GM23338 (cell line): ENCODE data around the gene CAPNS1. TPM values are rescaled to one million over a fixed set of nuclear protein-coding genes. Genes with fewer than 3 reads are reported as not detected.

Experiments
- ATAC-seq: fragments of 200-7000 bp; cut with Tn5 transposase; 3 replicates; pipeline ENCODE4 v1.9.1; 2020
- DNase-seq: peaks from one replicate; pipeline ENCODE4 v3.0.0-alpha.2; 2015; ENCODE audit warnings: low spot score
- H2AFZ ChIP-seq: fragments of 200-600 bp; sonication (generic); 2 replicates; pipeline ENCODE4 v1.8.0; 2016; ENCODE audit warnings: antibody characterized with exemption, mild to moderate bottlenecking, moderate library complexity
- H3F3A ChIP-seq: fragments of 200-600 bp; sonication (generic); replicated peaks from 2 replicates; pipeline ENCODE4 v1.8.0; 2017; ENCODE audit warnings: antibody characterized with exemption, mixed run types, low read depth
- H3K27ac ChIP-seq: fragments of 200-600 bp; sonication (generic); 2 replicates; pipeline ENCODE4 v1.6.1; 2016; ENCODE audit warnings: low read depth
- H3K27me3 ChIP-seq: fragments of 200-600 bp; sonication (generic); 2 replicates; pipeline ENCODE4 v1.8.0; 2016; ENCODE audit warnings: mild to moderate bottlenecking, mixed run types, moderate library complexity; ENCODE audit not compliant: insufficient read depth
- H3K36me3 ChIP-seq: fragments of 200-600 bp; sonication (generic); 2 replicates; pipeline ENCODE4 v1.8.0; 2016; ENCODE audit warnings: mild to moderate bottlenecking; ENCODE audit not compliant: insufficient read depth
- H3K4me1 ChIP-seq: fragments of 200-600 bp; sonication (generic); 2 replicates; pipeline ENCODE4 v1.8.0; 2016; ENCODE audit warnings: mild to moderate bottlenecking, moderate library complexity; ENCODE audit not compliant: insufficient read depth
- H3K4me2 ChIP-seq: fragments of 200-600 bp; sonication (generic); 2 replicates; pipeline ENCODE4 v1.7.1; 2017; ENCODE audit warnings: mixed run types
- H3K4me3 ChIP-seq: fragments of 200-600 bp; sonication (generic); 2 replicates; pipeline ENCODE4 v1.6.1; 2016; ENCODE audit warnings: mixed run types
- H3K79me2 ChIP-seq: fragments of 200-600 bp; sonication (generic); replicated peaks from 2 replicates; pipeline ENCODE4 v1.8.0; 2017; ENCODE audit warnings: mild to moderate bottlenecking; ENCODE audit not compliant: insufficient read depth
- H3K9me2 ChIP-seq: fragments of 200-600 bp; sonication (generic); 2 replicates; pipeline ENCODE4 v1.8.0; 2017; ENCODE audit not compliant: insufficient read depth
- H4K20me1 ChIP-seq: fragments of 200-600 bp; sonication (generic); replicated peaks from 2 replicates; pipeline ENCODE4 v1.8.0; 2017; ENCODE audit warnings: mild to moderate bottlenecking; ENCODE audit not compliant: insufficient read depth
- H3K27ac Mint-ChIP-seq: 2 replicates; pipeline ENCODE4 v1.8.0; 2020; ENCODE audit warnings: inconsistent platforms, mild to moderate bottlenecking, moderate library complexity, mixed read lengths
- H3K27me3 Mint-ChIP-seq: 3 replicates; pipeline ENCODE4 v1.8.0; 2022; ENCODE audit warnings: low read depth, mild to moderate bottlenecking, moderate library complexity, mixed read lengths, inconsistent platforms; ENCODE audit not compliant: insufficient read depth, poor library complexity
- H3K36me3 Mint-ChIP-seq: 3 replicates; pipeline ENCODE4 v1.8.0; 2021; ENCODE audit warnings: low read depth, mild to moderate bottlenecking, inconsistent platforms, moderate library complexity, mixed read lengths
- H3K4me1 Mint-ChIP-seq: 3 replicates; pipeline ENCODE4 v1.8.0; 2020; ENCODE audit warnings: mild to moderate bottlenecking, inconsistent platforms, mixed read lengths
- H3K4me3 Mint-ChIP-seq: 3 replicates; pipeline ENCODE4 v1.8.0; 2021; ENCODE audit warnings: moderate library complexity, mild to moderate bottlenecking, inconsistent platforms, mixed read lengths
- H3K9me3 Mint-ChIP-seq: 3 replicates; pipeline ENCODE4 v1.8.0; 2020; ENCODE audit warnings: moderate library complexity, mild to moderate bottlenecking, inconsistent platforms, mixed read lengths
- CTCF ChIP-seq, 2 experiments: fragments of 200-600 bp in 1 of 2; sonication (generic) in 1 of 2; conservative IDR thresholded peaks; 2 replicates each; pipeline versions ENCODE4 v1.5.1 to v1.6.1; 2016 to 2017; ENCODE audit warnings: antibody characterized with exemption in 2 of 2, low read depth in 2 of 2, mild to moderate bottlenecking in 2 of 2, moderate library complexity in 1 of 2
- ETS1 ChIP-seq: IDR thresholded peaks from 2 replicates; pipeline ENCODE4 v1.6.1; 2016; ENCODE audit warnings: antibody characterized with exemption
- EZH2 ChIP-seq: fragments of 200-600 bp; sonication (generic); IDR thresholded peaks from one replicate; pipeline ENCODE4 v1.8.0; 2017; ENCODE audit warnings: antibody characterized with exemption, mild to moderate bottlenecking, low read depth; ENCODE audit not compliant: unreplicated experiment
- JUNB ChIP-seq: IDR thresholded peaks from one replicate; pipeline ENCODE4 v1.6.1; 2016; ENCODE audit warnings: antibody characterized with exemption; ENCODE audit not compliant: unreplicated experiment
- NANOG ChIP-seq: IDR thresholded peaks from 2 replicates; pipeline ENCODE4 v1.6.1; 2016; ENCODE audit warnings: antibody characterized with exemption, borderline replicate concordance
- REST ChIP-seq: IDR thresholded peaks from one replicate; pipeline ENCODE4 v1.6.1; 2018; ENCODE audit warnings: antibody characterized with exemption; ENCODE audit not compliant: unreplicated experiment
- ZNF331 ChIP-seq: fragments of 250-450 bp; sonication (Bioruptor Pico); IDR thresholded peaks from 2 replicates; pipeline ENCODE4 v1.5.0; 2020; ENCODE audit warnings: low read depth, mild to moderate bottlenecking, moderate library complexity
- polyA plus RNA-seq: library from polyadenylated mRNA; unstranded; fragments of >200 nt; fragmentation: Nextera tagmentation; extraction: Ambion mirVana; gene quantifications from 2 replicates; pipeline ENCODE4 v1.2.1, GENCODE V29; 2016
- total RNA-seq: library from RNA; depleted of rRNA; stranded (reverse); fragments of >200 nt; shearing (Covaris generic); gene quantifications from 2 replicates; pipeline ENCODE4 v1.2.3, GENCODE V29; 2014

CAPNS1 gene
- total and polyA plus RNA-seq, 2 experiments from 2014 or later = 123 to 227 TPM

GRCh38 chr19:36101550-36102327 lies 38.1 kb upstream of the CAPNS1 start:
- H3K79me2 ChIP-seq = no peaks in the 10 kb centered on the region
- no peak overlapping the region for H3K27ac ChIP-seq
- no peak overlapping the region for H3K4me3 Mint-ChIP-seq
- H4K20me1 ChIP-seq = no peaks in the 10 kb centered on the region
- no peaks in the 10 kb centered on the region for H3K9me3 Mint-ChIP-seq
- H3F3A ChIP-seq = no peaks in the 10 kb centered on the region
- no peaks in the 10 kb centered on the region for H3K4me1 Mint-ChIP-seq
- H3K27ac Mint-ChIP-seq = no peak overlapping the region
- no peaks in the 10 kb centered on the region for H3K27me3 Mint-ChIP-seq
- H3K4me1 ChIP-seq = no peaks in the 10 kb centered on the region
- DNase-seq (no peak), ATAC-seq (no peak)
- no peaks in the 10 kb centered on the region for H3K27me3 ChIP-seq
- peaks cover 12% of the 10 kb centered on the region; the same call in 1 of the 2 replicates for H3K36me3 ChIP-seq
- no peak overlapping the region for H2AFZ ChIP-seq
- no peaks in the 10 kb centered on the region for H3K9me2 ChIP-seq
- TF ChIP-seq REST = no peak
- no peak for TF ChIP-seq CTCF (conservative IDR thresholded peaks at IDR 0.05; ENCODE audit: low read depth in 2 of 2)
- no peak for TF ChIP-seq NANOG
- no peak for TF ChIP-seq JUNB
- TF ChIP-seq EZH2 = no peak
- H3K4me3 ChIP-seq = no peak overlapping the region
- no peak overlapping the region for H3K4me2 ChIP-seq
- H3K36me3 Mint-ChIP-seq = peaks cover 56% of the 10 kb centered on the region

GRCh38 chr19:36103040-36103626 lies 36.7 kb upstream of the CAPNS1 start:
- no peak overlapping the region for H3K4me3 Mint-ChIP-seq
- H3K4me3 ChIP-seq = no peak overlapping the region

More at GRCh38 chr19:36103040-36103626, 36.7 kb upstream of the CAPNS1 start:
- no peaks in the 10 kb centered on the region for H4K20me1 ChIP-seq
- H3F3A ChIP-seq = no peaks in the 10 kb centered on the region
- Mint-ChIP-seq H3K9me3 (no peaks in the 10 kb centered on the region), H3K27ac (no peak overlapping the region), H3K27me3 (peaks cover 4% of the 10 kb centered on the region), H3K4me1 (peaks cover 6% of the 10 kb centered on the region; the same call in 2 of the 3 replicates), H3K36me3 (peaks cover 47% of the 10 kb centered on the region)
- peaks cover 12% of the 10 kb centered on the region; the same call in 1 of the 2 replicates for H3K36me3 ChIP-seq
- H3K4me1 ChIP-seq = no peaks in the 10 kb centered on the region
- ATAC-seq (no peak), DNase-seq (no peak)
- no peak for TF ChIP-seq ETS1
- no peak for TF ChIP-seq ZNF331 (CRISPR knock-in tag)
- no peak overlapping the region for H2AFZ ChIP-seq
- H3K27me3 ChIP-seq = no peaks in the 10 kb centered on the region
- no peak overlapping the region for H3K4me2 ChIP-seq
- no peaks in the 10 kb centered on the region for H3K9me2 ChIP-seq
- H3K27ac ChIP-seq = no peak overlapping the region
- no peaks in the 10 kb centered on the region for H3K79me2 ChIP-seq
